Activated naive CD4-positive, alpha-beta T cell treated with Interleukin-2 at 50 U/mL for 16 hours (primary cell): ENCODE results near the gene DLX6.

ENCODE experiments used
- DNase-seq: peaks from one replicate; pipeline ENCODE4 v3.0.0-alpha.2; 2020

DLX6 gene

GRCh38 chr7:97005183-97006054 lies at the start of gene DLX6:
TSS of gene DLX6 (plus strand) at chr7:97005553. CDS start at chr7:97005978, 425 bp downstream.
- DNase-seq = peak; percentile 30

GRCh38 chr7:96959135-96959534 lies 46.2 kb upstream of the DLX6 start:
- DNase-seq = no peak

GRCh38 chr7:96962221-96962885 lies 43.0 kb upstream of the DLX6 start:
- DNase-seq = no peak

GRCh38 chr7:96968981-96969380 lies 36.4 kb upstream of the DLX6 start:
- DNase-seq = no peak

- no peak for DNase-seq
Measured at GRCh38 chr7:96970739-96971138, 34.6 kb upstream of the DLX6 start.

GRCh38 chr7:96973986-96974385 lies 31.4 kb upstream of the DLX6 start:
- no peak for DNase-seq

GRCh38 chr7:96976106-96976505 lies 29.2 kb upstream of the DLX6 start:
- no peak for DNase-seq

- DNase-seq = no peak
Measured at GRCh38 chr7:96977445-96977844, 27.9 kb upstream of the DLX6 start.

- DNase-seq = no peak
Measured at GRCh38 chr7:96979551-96980276, 25.6 kb upstream of the DLX6 start.

- DNase-seq = no peak
Measured at GRCh38 chr7:96982586-96982985, 22.8 kb upstream of the DLX6 start.

- DNase-seq = no peak
Measured at GRCh38 chr7:96985992-96986391, 19.4 kb upstream of the DLX6 start.

- no peak for DNase-seq
Measured at GRCh38 chr7:96986901-96987300, 18.5 kb upstream of the DLX6 start.

- DNase-seq = no peak
Measured at GRCh38 chr7:96987719-96988118, 17.6 kb upstream of the DLX6 start.

- DNase-seq = no peak
Measured at GRCh38 chr7:96989241-96989858, 16.0 kb upstream of the DLX6 start.

GRCh38 chr7:96989859-96990317 lies 15.5 kb upstream of the DLX6 start:
- no peak for DNase-seq

GRCh38 chr7:96991546-96992191 lies 13.7 kb upstream of the DLX6 start:
- no peak for DNase-seq

GRCh38 chr7:96992192-96993005 lies 13.0 kb upstream of the DLX6 start:
- DNase-seq = no peak

GRCh38 chr7:96993094-96993865 lies 12.1 kb upstream of the DLX6 start:
- no peak for DNase-seq

GRCh38 chr7:96993980-96994379 lies 11.4 kb upstream of the DLX6 start:
- DNase-seq = no peak

GRCh38 chr7:96995406-96996110 lies 9.8 kb upstream of the DLX6 start:
- no peak for DNase-seq
